ENCODE measurements around the gene F11. TPM values are rescaled to one million over a fixed set of nuclear protein-coding genes. Genes with fewer than 3 reads are reported as not detected.

Gene F11
- total RNA-seq, result not detected in 2 replicates

DNA sequence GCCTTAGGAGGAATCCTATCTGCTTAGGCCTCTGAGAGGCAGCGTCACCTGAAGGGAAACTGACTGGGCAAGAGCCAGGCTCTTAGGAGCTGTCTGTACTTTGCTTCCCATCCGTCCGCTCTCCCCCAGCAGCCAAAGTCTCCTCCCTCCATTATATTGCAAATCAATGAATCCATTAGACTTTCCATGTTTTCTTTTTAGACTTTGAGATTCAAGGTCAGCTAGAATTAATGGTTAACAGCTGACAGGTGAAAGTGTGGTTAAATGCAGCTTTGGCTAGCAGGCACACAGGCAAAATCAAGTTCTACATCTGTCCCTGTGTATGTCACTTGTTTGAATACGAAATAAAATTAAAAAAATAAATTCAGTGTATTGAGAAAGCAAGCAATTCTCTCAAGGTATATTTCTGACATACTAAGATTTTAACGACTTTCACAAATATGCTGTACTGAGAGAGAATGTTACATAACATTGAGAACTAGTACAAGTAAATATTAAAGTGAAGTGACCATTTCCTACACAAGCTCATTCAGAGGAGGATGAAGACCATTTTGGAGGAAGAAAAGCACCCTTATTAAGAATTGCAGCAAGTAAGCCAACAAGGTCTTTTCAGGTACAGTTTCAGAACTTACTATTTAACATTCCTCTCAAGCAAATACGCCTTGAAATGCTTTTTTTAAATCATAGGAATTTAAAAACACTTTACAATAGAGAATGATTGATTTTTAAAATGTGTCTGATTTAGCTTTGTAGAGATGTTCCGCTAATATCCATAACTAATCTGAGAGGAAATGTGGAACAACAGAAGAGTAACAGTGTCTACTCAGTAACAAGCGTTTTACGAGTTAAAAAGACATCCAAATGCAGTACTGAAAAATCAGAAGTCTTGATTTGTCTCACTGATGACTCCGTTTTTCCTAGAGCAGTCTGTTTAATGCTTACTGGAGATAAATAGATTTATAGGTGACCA, at the start of gene F11:
TSS of gene F11 (plus strand) at position 507 of the 970 bp plus-strand sequence. CDS start 948 bp downstream, outside the sequence.

DNA sequence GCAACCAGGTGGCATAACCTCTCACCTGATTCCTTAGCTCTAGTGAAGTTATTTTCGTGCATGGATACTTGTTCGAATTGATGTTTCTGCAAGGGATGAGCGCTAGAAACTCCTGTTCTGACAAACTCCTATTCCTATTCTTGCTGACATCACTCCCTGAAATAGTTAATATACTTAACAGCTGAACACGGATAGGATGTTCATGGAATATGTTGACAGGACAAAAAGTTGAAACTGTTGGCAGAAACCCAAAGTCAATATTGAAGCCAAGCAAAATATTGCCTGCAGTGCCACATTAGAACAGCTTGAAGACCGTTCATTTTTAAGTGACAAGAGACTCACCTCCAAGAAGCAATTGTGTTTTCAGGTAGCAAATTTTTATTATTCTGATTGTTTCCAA, 38.8 kb upstream of the F11 start, which contains the start of gene KLKB1:
TSS of gene KLKB1 (plus strand) at position 287 of the 400 bp plus-strand sequence. CDS start 689 bp downstream, outside the sequence.

Other genes starting within 250 kb of the F11 start
- 0.84 and 1.6 TPM in 2 replicates for gene TLR3, start 197.0 kb upstream of the F11 start, total RNA-seq
- gene FAM149A, start 161.5 kb upstream of the F11 start, total RNA-seq, result 0.08 TPM in 1 of 2 replicates, not detected in the other
- 5.5 and 8.5 TPM in 2 replicates for gene CYP4V2, start 74.6 kb upstream of the F11 start, total RNA-seq
- not detected in 2 replicates for gene KLKB1, start 38.7 kb upstream of the F11 start, total RNA-seq

Measured in hair follicular keratinocyte (primary cell).